HL-60 (cell line): Measurements from ENCODE around the gene MECR.

Experiments
- CTCF ChIP-seq: IDR thresholded peaks from one replicate; pipeline ENCODE4 v1.5.1; 2011; ENCODE audit warnings: low read length, control low read depth, inconsistent platforms; ENCODE audit not compliant: insufficient read depth
- POLR2AphosphoS5 ChIP-seq: IDR thresholded peaks from 2 replicates; pipeline ENCODE4 v1.6.1; 2012; ENCODE audit warnings: low read depth

DNA sequence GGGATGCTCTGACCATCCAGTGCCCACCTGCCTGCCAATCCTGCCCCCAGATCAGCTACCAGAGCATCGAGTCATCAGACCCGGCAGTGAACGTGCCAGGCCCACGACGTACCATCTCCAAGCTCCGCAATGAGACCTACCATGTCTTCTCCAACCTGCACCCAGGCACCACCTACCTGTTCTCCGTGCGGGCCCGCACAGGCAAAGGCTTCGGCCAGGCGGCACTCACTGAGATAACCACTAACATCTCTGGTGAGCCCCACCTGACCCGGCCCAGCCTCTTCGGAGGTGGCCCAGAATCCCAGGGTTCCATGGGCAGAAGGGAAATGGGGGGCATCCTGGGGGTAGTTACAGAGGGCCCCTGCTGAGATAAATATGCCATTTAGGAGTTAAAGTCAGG, 48.7 kb upstream of the MECR start:
- TF ChIP-seq CTCF (no peak), POLR2AphosphoS5 (no peak)
